Thyroid gland (tissue), 4 donors: ENCODE data around the gene MN1. TPM values are rescaled to one million over a fixed set of nuclear protein-coding genes. Genes with fewer than 3 reads are reported as not detected.

ENCODE experiments used
- DNase-seq, 2 donors: peaks; one replicate each; pipeline ENCODE4 v3.0.0-alpha.2; 2019
- H3K27ac ChIP-seq, 3 donors: fragments of 200-600 bp; sonication (generic); 1 replicate in 2 of 3; 2 replicates in 1 of 3; pipeline ENCODE4 v1.5.1; 2016 to 2019; ENCODE audit warnings: mild to moderate bottlenecking in 1 of 3, moderate library complexity in 1 of 3
- H3K27me3 ChIP-seq: fragments of 200-600 bp; sonication (generic); one replicate; pipeline ENCODE4 v1.5.1; 2019
- H3K36me3 ChIP-seq, 2 donors: fragments of 200-600 bp; sonication (generic); one replicate each; pipeline ENCODE4 v1.5.1; 2016 to 2019
- H3K4me1 ChIP-seq, 2 donors: fragments of 200-600 bp; sonication (generic); one replicate each; pipeline ENCODE4 v1.5.1; 2017 to 2019
- H3K4me3 ChIP-seq, 3 donors: fragments of 200-600 bp; sonication (generic); replicated peaks in 1 of 3; 1 replicate in 2 of 3; 2 replicates in 1 of 3; pipeline ENCODE4 v1.5.1; 2016; ENCODE audit warnings: mild to moderate bottlenecking in 1 of 3
- H3K9me3 ChIP-seq: fragments of 200-600 bp; sonication (generic); one replicate; pipeline ENCODE4 v1.5.1; 2017
- POLR2A ChIP-seq, 2 donors: fragments of 450-650 bp; IDR thresholded peaks; one replicate each; pipeline ENCODE4 v1.6.1; 2017; ENCODE audit warnings: antibody characterized with exemption in 2 of 2, mild to moderate bottlenecking in 2 of 2, moderate library complexity in 1 of 2
- WGBS, 2 donors: methylation state at CpG; one replicate each; pipeline ENCODE4 v1.1.5; 2017; 5-methylcytosine and 5-hydroxymethylcytosine counted together
- intact Hi-C: fragments of 100-400 bp; cut with DNase I; formaldehyde crosslinking; loops from one replicate; pipeline ENCODE4 v1.15.1; 2023
- total RNA-seq, 4 donors: library from RNA; depleted of rRNA; stranded (reverse); fragments of >200 nt; gene quantifications; one replicate each; pipeline ENCODE4 v1.2.3, GENCODE V29; 2016
- TF ChIP-seq, protein P1 (sequence below), 6 experiments: fragments of 200-600 bp in 3 of 6; fragments of 450-650 bp in 3 of 6; sonication (generic) in 3 of 6; IDR thresholded peaks; one replicate each; pipeline ENCODE4 v1.5.1; 2016 to 2019; ENCODE audit warnings: antibody characterized with exemption in 6 of 6, mild to moderate bottlenecking in 2 of 6, inconsistent platforms in 1 of 6, moderate library complexity in 1 of 6

The MN1 gene
- total RNA-seq, 4 donors from 2014 or later, result 2.5 to 4.5 (median 2.9) TPM

DNA sequence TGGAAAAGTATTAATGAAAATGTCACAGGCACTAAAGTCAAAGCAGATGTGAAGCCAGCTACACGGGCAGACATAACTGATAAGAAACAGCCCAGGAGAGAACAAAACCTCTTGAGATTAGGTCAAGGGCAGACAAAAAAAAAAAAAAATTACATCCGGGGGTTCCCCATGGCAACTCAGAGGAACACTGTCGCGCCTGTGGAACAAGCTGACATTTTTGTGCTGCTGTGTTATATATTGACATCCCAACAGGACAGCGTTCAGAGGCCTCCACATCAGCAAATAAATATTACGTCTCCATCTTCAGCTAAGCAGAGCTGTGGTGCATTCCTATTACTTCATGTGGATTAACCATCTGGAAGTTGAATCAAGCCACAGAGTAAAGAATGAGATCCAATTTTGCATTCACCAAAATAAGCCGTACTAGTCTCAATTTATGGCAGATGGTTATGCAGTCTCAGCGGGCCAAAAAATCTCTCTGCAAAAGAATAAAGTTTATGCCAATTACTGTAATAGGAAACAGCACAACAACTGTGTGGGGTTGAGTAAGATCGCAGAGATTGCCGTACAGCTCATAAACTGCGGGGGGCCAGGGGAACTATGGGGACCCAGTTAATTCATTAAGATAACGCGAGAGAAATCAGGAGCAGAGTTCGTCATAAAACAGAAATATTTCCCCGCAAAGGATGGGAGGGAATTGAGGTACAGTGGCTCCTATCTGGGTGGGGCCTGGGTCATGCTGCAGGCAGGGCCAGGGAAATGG is 41.3 kb upstream of the MN1 start:
- no peaks in the 10 kb centered on the region for H3K4me1 ChIP-seq
- DNase-seq, result no peak
- H3K27ac ChIP-seq, result no peak overlapping the region
- H3K9me3 ChIP-seq, result no peaks in the 10 kb centered on the region
- H3K36me3 ChIP-seq, result no peaks in the 10 kb centered on the region
- WGBS, 2 donors, result 79 to 86% methylated on average over 15 of the region's 15 CpGs
- H3K27me3 ChIP-seq, result no peaks in the 10 kb centered on the region
- no peak overlapping the region for H3K4me3 ChIP-seq
- intact Hi-C loops, result no loop called here
- no peak for TF ChIP-seq POLR2A (IDR thresholded peaks at IDR 0.05)
- TF ChIP-seq, protein P1, sequence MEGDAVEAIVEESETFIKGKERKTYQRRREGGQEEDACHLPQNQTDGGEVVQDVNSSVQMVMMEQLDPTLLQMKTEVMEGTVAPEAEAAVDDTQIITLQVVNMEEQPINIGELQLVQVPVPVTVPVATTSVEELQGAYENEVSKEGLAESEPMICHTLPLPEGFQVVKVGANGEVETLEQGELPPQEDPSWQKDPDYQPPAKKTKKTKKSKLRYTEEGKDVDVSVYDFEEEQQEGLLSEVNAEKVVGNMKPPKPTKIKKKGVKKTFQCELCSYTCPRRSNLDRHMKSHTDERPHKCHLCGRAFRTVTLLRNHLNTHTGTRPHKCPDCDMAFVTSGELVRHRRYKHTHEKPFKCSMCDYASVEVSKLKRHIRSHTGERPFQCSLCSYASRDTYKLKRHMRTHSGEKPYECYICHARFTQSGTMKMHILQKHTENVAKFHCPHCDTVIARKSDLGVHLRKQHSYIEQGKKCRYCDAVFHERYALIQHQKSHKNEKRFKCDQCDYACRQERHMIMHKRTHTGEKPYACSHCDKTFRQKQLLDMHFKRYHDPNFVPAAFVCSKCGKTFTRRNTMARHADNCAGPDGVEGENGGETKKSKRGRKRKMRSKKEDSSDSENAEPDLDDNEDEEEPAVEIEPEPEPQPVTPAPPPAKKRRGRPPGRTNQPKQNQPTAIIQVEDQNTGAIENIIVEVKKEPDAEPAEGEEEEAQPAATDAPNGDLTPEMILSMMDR (IDR thresholded peaks at IDR 0.05), result no peak

DNA sequence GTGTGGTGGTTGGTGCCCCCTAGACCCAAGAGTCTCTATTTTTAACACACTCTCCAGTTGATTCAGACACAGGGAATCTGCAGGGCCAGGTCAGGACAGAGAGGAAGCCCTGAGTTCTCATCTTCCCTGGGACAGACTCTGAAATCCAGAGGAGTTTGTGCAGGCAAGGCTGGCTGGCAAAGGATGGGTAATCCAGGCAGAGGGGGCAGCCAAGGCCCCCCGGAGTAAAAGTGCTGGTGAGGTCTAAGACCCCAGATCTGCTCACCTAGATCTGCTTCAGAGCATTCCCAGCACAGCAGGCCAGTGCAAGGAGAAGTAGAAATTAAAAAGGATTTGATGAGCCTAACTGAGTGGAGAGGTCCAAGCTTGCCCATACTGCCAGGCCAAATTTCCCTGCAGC is 40.6 kb upstream of the MN1 start:
- Histone ChIP-seq H3K9me3 (no peaks in the 10 kb centered on the region), H3K4me3 (no peak overlapping the region), H3K27ac (no peak overlapping the region), H3K36me3 (no peaks in the 10 kb centered on the region), H3K4me1 (no peaks in the 10 kb centered on the region), H3K27me3 (no peaks in the 10 kb centered on the region)
- intact Hi-C loops, result no loop called here
- no peak for DNase-seq
- WGBS, 2 donors, result 70 to 80% methylated on average over 1 of the region's 1 CpG
- TF ChIP-seq POLR2A (IDR thresholded peaks at IDR 0.05), result no peak
- TF ChIP-seq, protein P1 (IDR thresholded peaks at IDR 0.05), result no peak

DNA sequence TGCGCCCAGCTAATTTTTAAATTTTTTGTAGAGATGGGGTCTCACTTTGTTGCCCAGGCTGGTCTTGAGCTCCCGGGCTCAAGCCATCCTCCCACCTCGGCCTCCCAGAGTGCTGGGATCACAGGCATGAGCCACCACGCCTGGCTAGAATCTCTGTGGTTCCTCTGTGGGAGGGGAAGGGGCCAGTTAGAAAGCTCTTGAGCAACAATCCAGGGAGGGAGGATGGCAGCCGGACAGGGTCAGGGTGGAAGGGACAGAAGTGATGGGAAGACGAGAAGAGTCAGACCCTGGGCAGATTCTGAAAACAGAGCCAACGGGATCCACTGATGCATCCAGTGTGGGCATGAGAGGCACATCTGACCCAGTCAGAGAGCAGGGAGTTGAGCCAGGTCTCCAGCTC is 38.9 kb upstream of the MN1 start:
- Histone ChIP-seq H3K36me3 (no peaks in the 10 kb centered on the region), H3K4me3 (no peak overlapping the region), H3K9me3 (no peaks in the 10 kb centered on the region), H3K27ac (no peak overlapping the region), H3K4me1 (no peaks in the 10 kb centered on the region), H3K27me3 (no peaks in the 10 kb centered on the region)
- TF ChIP-seq, protein P1 (IDR thresholded peaks at IDR 0.05), result no peak
- TF ChIP-seq POLR2A (IDR thresholded peaks at IDR 0.05), result no peak
- 94 to 96% methylated on average over 6 to 7 of the region's 7 CpGs for WGBS, 2 donors
- no peak for DNase-seq
- intact Hi-C loops, result no loop called here

DNA sequence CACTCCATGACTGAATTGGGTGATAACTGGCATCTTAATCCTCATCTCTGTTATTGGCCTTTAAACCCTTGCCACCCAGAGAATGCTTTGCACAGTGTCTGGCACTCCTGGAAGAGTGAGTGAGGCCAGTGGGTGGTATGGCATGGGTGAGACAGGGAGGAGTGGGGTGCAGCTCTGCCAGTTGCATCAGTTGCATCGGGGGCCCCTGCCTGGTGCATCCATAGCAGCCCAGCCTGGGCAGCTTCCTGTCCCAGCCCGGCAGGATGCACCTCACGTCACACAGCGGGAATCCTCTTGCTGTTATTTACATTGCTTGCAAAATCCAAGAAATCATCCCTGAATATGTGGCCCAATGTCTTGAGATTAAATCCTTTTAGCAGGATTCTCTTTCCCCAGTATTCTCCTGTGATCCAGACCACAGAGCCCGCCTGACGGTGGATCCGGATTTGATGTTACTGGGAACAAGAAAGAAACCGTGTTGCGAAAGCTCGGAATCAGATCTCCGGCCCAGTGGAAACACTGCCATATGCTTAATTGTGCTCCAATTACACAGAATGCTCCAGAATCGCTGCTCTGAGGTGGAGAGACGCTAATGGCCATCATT is 37.6 kb upstream of the MN1 start:
- Histone ChIP-seq H3K4me3 (no peak overlapping the region), H3K4me1 (no peaks in the 10 kb centered on the region), H3K27me3 (no peaks in the 10 kb centered on the region), H3K27ac (no peak overlapping the region), H3K9me3 (no peaks in the 10 kb centered on the region), H3K36me3 (no peaks in the 10 kb centered on the region)
- no peak for DNase-seq
- 85% methylated on average over 13 of the region's 13 CpGs for WGBS, 2 donors
- intact Hi-C loops, result no loop called here
- TF ChIP-seq, protein P1 (IDR thresholded peaks at IDR 0.05), result no peak
- no peak for TF ChIP-seq POLR2A (IDR thresholded peaks at IDR 0.05)

GRCh38 chr22:27836181-27836580 is 34.6 kb upstream of the MN1 start:
- TF ChIP-seq, protein P1 (IDR thresholded peaks at IDR 0.05), result no peak
- no peaks in the 10 kb centered on the region for H3K4me1 ChIP-seq
- intact Hi-C loops, result no loop called here
- H3K36me3 ChIP-seq, result no peaks in the 10 kb centered on the region
- DNase-seq, result no peak
- H3K9me3 ChIP-seq, result no peaks in the 10 kb centered on the region
- no peak overlapping the region for H3K27ac ChIP-seq
- H3K27me3 ChIP-seq, result no peaks in the 10 kb centered on the region
- WGBS, 2 donors, result 66 to 68% methylated on average over 7 to 10 of the region's 10 CpGs
- H3K4me3 ChIP-seq, result no peak overlapping the region
